A549 (cell line): Measurements from ENCODE around the gene CLSTN1.

Experiments
- CTCF ChIP-seq: fragments of >200 bp; sonication (Bioruptor Twin); formaldehyde crosslinking; IDR thresholded peaks from 3 replicates; pipeline ENCODE4 v1.5.1; 2016
- HEYL ChIP-seq: fragments of 250-450 bp; sonication (Bioruptor Pico); IDR thresholded peaks from 2 replicates; pipeline ENCODE4 v1.8.0; 2021; ENCODE audit warnings: mild to moderate bottlenecking, moderate library complexity
- JUN ChIP-seq, 2 experiments: fragments of >200 bp; sonication (Bioruptor Twin); formaldehyde crosslinking; IDR thresholded peaks; 2 replicates in 1 of 2; 3 replicates in 1 of 2; pipeline ENCODE4 v1.6.1; 2016 to 2017
- JUNB ChIP-seq: fragments of >200 bp; sonication (Bioruptor Twin); formaldehyde crosslinking; IDR thresholded peaks from 2 replicates; pipeline ENCODE4 v1.6.1; 2016
- MAX ChIP-seq: IDR thresholded peaks from 2 replicates; pipeline ENCODE4 v1.6.1; 2012
- POLR2A ChIP-seq: IDR thresholded peaks from 2 replicates; pipeline ENCODE4 v1.6.1; 2012; ENCODE audit warnings: mild to moderate bottlenecking, low read length
- TP53 ChIP-seq: fragments of 250-450 bp; sonication (Bioruptor Pico); IDR thresholded peaks from 2 replicates; pipeline ENCODE4 v1.5.0; 2021; ENCODE audit warnings: mild to moderate bottlenecking, moderate library complexity

- TF ChIP-seq POLR2A, result no peak
- TF ChIP-seq JUNB, result no peak
- TF ChIP-seq JUN (IDR thresholded peaks at IDR 0.05), result no peak
- no peak for TF ChIP-seq CTCF
- no peak for TF ChIP-seq HEYL (CRISPR knock-in tag)
- no peak for TF ChIP-seq MAX
- TF ChIP-seq TP53 (CRISPR knock-in tag), result no peak
Measured at GRCh38 chr1:9811239-9811966, 12.4 kb downstream of the CLSTN1 start.
